HG03045 (cell line): ENCODE measurements around the gene MYL7.
"Not testable (repeated sequence)": the region's sequence is repeated elsewhere in the genome, so short reads cannot be mapped to it uniquely, and the experiment has no call there.

Experiments used
- ATAC-seq: cut with Tn5 transposase; IDR thresholded peaks from one replicate; pipeline ENCODE4 v1.9.1; 2021; ENCODE audit warnings: mild to moderate bottlenecking, moderate library complexity; ENCODE audit not compliant: unreplicated experiment

The MYL7 gene

GRCh38 chr7:44141221-44141850 lies at the start of gene MYL7:
MYL7 (minus strand) TSS chr7:44141332; CDS start chr7:44141305, 27 bp downstream.
- ATAC-seq: no peak

- ATAC-seq: no peak
Measured at GRCh38 chr7:44189993-44190872, 49.1 kb upstream of the MYL7 start.

- no peak for ATAC-seq
Measured at GRCh38 chr7:44189286-44189992, 48.3 kb upstream of the MYL7 start, which contains the start of gene GCK. GCK (minus strand) TSS chr7:44189439; CDS start chr7:44188953, 486 bp downstream.

- no peak for ATAC-seq
Measured at GRCh38 chr7:44188480-44189225, 47.5 kb upstream of the MYL7 start.

- no peak for ATAC-seq
Measured at GRCh38 chr7:44187636-44188416, 46.7 kb upstream of the MYL7 start.

GRCh38 chr7:44186736-44187135 lies 45.6 kb upstream of the MYL7 start:
- no peak for ATAC-seq

- no peak for ATAC-seq
Measured at GRCh38 chr7:44185729-44186128, 44.6 kb upstream of the MYL7 start.

GRCh38 chr7:44184873-44185446 lies 43.8 kb upstream of the MYL7 start:
- no peak for ATAC-seq

- no peak for ATAC-seq
Measured at GRCh38 chr7:44184206-44184872, 43.2 kb upstream of the MYL7 start.

- ATAC-seq: no peak
Measured at GRCh38 chr7:44183386-44183785, 42.3 kb upstream of the MYL7 start.

GRCh38 chr7:44182827-44183226 lies 41.7 kb upstream of the MYL7 start:
- no peak for ATAC-seq

GRCh38 chr7:44180631-44181030 lies 39.5 kb upstream of the MYL7 start:
- ATAC-seq: no peak

GRCh38 chr7:44177570-44178131 lies 36.5 kb upstream of the MYL7 start:
- ATAC-seq: no peak

- no peak for ATAC-seq
Measured at GRCh38 chr7:44176486-44176885, 35.4 kb upstream of the MYL7 start.

GRCh38 chr7:44175730-44176129 lies 34.6 kb upstream of the MYL7 start:
- no peak for ATAC-seq

GRCh38 chr7:44174694-44174948 lies 33.5 kb upstream of the MYL7 start:
- not testable (repeated sequence) for ATAC-seq

- ATAC-seq: no peak
Measured at GRCh38 chr7:44173911-44174693, 33.0 kb upstream of the MYL7 start.

GRCh38 chr7:44172803-44173424 lies 31.8 kb upstream of the MYL7 start:
- no peak for ATAC-seq
